ENCODE measurements around the gene KANK3.

DNA sequence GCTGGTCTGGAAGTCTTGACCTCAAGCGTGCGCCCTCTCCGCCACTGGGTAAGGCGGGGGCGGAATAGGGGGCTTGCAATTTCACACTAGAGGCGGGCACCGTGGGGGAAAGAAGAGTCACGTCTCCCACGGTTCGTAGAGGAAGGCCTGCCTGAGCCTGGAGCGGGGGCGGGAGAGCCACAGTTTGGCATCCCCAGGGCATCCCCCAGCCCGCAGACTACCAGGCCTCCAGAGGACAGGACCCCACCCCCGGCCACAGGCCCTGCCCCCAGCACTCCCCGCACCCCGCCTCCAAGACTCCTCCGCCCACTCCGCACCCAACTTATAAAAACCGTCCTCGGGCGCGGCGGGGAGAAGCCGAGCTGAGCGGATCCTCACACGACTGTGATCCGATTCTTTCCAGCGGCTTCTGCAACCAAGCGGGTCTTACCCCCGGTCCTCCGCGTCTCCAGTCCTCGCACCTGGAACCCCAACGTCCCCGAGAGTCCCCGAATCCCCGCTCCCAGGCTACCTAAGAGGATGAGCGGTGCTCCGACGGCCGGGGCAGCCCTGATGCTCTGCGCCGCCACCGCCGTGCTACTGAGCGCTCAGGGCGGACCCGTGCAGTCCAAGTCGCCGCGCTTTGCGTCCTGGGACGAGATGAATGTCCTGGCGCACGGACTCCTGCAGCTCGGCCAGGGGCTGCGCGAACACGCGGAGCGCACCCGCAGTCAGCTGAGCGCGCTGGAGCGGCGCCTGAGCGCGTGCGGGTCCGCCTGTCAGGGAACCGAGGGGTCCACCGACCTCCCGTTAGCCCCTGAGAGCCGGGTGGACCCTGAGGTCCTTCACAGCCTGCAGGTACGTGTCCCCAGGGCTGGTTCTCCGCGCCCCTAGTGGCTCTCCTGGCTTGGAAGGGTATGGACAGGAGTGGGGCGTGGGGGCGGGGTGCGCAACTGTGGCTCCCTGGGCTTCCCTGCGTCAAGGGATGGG lies 21.0 kb upstream of the KANK3 start, which contains the start of gene ANGPTL4:
- TF ChIP-seq POLR2A (IDR thresholded peaks at IDR 0.05; ENCODE audit: low read length) (peak; percentile 52), GATA1 (IDR thresholded peaks at IDR 0.05; ENCODE audit: low read depth, low read length) (no peak)

All from erythroblast (primary cell).